GM18867 (cell line): ENCODE data around the gene ZNF384.
A peak's percentile ranks its signal among the peaks of the same experiment; 100 is the strongest.
"Not testable (repeated sequence)": the region's sequence is repeated elsewhere in the genome, so short reads cannot be mapped to it uniquely, and the experiment has no call there.

Source experiments
- ATAC-seq: cut with Tn5 transposase; IDR thresholded peaks from one replicate; pipeline ENCODE4 v1.9.1; 2021; ENCODE audit warnings: mild to moderate bottlenecking, moderate library complexity; ENCODE audit not compliant: unreplicated experiment

ZNF384 gene

DNA sequence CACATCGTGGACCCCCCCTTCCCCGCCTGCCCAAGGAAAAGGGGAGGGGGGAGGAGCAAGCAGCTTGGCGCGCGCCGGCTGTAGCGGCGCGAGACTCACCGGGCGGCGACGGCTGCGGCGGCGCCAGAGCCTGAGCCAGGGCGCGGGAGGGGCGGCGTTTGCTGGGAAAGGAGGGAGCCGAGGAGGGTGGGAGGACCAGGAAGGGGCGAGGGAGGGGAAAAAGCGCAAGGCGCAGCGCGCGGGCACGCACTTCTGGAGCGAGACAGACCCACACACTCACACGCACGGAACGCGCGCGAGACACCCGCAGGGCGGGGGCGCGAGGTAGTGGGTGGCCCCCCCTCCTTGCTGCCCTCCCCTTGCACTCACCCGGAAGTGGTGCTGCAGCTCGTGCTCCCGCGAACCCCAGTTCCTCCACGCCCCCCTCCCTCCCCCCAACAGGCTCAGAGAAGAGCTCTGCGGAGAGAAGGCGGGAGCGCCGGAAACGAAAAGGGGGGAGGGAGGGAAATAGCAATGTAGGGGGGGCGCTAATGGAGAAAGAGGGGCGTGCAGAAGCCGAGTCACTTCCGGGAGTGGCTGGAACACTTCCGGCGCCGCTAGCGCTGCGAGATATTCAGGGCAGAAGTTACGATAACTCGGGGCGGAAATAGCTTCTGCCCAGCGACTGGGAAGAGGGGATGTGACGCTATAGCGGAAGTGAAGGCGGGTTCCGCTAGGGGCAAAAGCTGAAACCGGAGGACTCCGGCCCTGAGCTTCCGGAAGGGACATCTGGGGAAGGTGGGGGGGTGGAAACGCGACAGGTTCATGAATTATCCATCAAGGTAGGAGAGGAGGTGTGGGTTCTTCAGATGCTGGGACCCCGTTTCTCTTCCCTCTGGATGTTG is at the start of gene ZNF384:
ZNF384 (minus strand) TSS at position 377 of the 884 bp plus-strand sequence. CDS start 9,855 bp downstream, outside the sequence.
- ATAC-seq: peak; percentile 84

DNA sequence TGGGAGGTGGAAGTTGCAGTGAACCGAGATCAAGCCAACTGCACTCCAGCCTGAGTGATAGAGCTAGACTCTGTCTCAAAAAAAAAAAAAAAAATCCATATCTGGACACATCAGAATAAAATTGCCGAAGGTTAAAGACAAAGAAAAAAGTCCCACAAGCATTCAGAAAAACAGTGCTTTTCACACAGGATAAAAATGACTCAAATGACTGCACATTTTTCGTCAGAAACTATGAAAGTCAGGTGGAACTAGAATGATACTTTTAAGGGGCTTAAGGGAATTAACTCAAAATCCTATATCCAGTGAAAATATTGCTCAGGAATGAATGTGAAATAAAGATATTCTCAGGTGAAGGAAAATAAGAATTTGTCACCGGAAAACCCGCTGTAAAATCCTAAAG is 47.6 kb upstream of the ZNF384 start:
- no peak for ATAC-seq

DNA sequence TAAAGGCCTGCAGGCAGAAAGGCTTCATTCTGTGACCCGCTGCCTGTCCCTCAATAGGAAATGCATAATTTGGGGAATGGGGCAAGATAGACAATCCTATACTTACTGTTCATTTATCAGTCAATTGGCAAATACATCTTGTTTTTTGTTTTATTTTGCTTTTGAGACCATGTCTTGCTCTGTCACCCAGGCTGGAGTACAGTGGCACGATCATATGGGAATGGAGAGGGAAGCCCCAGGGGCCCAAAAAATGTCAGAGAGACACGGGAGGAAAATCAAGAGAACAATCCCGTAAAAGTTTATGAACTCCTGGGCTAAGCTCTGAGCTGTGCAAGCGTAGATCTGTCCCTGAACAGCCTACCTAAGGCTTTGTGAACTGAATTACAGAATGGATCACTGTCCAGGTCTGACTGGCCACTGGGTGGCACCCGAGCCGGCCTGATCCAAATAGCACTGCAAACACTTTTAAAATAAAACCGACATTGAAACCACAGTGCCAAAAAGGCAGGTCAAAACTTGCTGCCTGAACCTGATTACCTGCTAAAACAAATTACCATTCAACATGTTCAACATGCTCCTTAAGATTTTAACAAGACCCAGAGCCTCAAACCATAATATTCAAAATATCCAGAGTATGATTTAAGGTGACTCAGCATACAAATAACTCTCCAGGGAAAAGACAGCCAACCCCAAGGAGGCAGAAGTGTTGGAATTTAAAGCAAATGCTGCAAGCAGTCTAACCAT is 46.4 kb upstream of the ZNF384 start:
- ATAC-seq: no peak

DNA sequence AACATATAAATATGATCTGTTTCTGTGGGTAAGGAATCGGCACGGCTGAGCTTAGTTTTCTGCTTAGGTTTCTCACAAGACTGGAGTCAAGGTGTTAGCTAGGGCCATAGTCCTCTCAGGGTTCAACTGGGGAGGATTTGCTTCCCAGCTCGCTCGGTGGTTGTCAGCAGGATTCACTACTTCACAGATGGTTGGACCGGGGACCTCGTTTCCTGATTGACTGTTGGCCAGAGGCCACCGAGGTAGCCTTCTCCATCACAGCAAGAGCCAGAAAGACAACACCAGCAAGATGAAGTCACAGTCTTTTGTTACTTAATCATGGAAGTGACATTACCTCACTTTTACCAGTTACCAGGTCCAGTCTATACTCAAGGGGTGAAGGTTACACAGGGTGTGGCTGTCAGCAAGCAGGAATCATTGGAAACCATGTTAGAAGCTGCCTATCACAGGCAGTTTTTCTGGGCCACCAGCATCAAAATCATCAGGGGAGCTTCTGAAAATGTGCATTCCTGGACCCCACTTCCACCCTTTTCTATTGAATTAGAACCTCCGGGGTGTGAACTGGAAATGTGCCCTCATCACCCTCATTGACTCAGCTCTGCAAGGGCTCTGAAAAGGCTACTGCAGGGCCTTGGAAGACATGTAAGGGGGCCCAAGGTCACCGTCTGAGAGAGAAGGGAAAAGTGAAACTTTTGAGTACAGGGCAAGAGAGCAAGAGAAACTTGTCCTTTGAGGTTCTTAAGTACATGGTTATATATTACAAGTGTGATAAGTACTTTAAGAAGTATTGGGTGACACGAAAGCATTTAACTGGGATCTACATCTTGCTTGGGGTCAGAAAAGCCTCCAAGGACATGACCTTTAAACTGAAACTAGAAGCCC is 45.6 kb upstream of the ZNF384 start:
- no peak for ATAC-seq

DNA sequence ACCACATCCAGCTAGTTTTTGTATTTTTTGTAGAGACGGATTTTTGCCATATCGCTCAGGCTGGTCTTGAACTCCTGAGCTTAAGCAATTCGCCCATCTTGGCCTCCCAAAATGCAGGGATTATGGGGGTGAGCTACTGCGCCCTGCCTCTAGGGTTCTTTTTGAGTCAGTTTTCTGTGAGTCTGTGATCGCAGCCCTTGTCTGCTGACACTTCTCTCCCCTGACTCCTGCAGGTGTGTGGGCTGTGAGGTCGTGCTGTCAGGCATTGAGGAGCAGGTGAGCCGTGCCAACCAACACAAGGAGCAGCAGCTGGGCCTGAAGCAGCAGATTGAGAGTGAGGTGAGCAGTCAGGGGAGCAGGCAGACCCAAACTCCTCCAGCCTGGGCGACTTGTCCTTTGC is 41.0 kb upstream of the ZNF384 start:
- no peak for ATAC-seq

DNA sequence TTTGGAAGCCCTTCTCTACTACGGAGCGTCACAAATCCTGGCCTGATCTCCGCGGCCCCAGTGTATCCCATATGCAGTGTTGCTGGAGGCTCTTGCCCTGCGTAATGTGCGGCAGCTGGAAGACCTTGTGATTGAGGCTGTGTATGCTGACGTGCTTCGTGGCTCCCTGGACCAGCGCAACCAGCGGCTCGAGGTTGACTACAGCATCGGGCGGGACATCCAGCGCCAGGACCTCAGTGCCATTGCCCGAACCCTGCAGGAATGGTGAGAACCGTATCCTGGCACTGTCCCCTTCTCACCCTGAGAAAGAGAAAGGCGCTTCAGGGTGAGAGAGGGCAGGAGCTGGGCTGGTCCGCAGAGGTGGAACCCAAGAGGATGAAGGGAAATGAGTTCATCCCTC is 40.0 kb upstream of the ZNF384 start:
- no peak for ATAC-seq

DNA sequence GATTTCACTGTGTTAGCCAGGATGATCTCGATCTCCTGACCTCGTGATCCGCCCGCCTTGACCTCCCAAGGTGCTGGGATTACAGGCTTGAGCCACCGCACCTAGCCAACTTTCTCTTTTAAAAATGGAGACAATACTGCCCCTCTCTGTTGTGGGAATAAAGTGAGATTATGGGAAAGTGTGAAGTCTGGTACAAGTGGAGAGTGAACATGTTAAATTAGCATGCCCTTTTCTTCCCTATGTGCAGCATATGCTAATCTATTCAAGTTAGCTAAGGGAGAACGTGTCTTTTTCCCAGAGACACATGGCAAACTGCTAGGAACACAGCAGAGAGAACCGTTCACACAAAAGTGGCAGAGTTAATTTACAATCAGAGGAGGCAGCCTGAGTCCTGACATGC is 36.2 kb upstream of the ZNF384 start:
- ATAC-seq: no peak

DNA sequence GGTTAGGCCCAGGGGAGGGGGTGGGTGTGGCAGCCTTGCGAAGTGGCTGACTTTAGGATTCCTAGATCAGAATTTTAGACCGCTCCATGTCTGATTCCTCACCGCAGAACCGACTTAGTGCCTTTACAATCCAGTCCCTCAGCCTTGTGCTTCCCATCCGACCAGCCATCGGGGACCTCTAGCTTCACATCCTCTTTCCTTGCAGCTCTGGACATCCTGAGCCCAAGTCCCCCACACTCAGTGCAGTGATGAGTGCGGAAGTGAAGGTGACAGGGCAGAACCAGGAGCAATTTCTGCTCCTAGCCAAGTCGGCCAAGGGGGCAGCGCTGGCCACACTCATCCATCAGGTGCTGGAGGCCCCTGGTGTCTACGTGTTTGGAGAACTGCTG is 35.2 kb upstream of the ZNF384 start:
- peak; percentile 18 for ATAC-seq

DNA sequence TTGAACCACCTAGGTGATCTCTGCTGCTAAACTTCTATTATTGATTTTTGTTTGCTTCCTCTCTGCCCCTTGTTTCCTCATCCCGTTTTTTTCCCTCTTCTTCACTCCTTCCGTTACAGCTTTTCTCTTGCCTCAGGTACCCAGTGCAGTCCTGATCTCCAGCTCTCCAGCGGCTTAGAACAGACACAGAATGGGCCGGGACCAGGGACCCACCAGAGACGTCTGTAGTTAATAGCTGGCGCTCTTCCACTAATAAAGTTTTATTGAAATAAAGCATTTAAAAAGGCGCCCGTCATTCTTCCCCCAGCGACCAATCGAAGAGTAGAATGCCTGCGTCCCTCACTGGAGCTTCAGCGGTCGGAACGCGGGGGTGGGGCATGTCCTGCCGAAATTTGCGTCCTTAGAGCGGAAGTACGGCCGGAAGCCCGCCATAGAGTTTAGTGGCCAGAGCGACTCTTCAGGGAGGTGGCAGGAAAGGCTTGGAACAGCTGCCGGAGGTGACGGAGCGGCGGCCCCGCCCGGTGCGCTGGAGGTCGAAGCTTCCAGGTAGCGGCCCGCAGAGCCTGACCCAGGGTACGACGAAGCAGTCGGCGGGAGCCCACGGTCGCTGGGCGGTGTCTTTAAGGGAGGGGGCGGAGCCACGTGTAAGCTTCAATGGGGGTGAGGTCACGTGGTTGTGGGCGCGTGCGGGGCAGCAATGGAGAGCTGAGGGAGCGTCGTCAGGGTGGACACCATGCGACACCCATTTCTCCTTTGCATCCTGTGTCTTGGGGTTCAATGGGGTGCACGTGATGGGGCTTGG is 34.6 kb upstream of the ZNF384 start, which contains the start of gene COPS7A:
COPS7A (plus strand) TSS at position 440 of the 802 bp plus-strand sequence. CDS start 611 bp downstream, outside the sequence.
- ATAC-seq: peak; percentile 90

DNA sequence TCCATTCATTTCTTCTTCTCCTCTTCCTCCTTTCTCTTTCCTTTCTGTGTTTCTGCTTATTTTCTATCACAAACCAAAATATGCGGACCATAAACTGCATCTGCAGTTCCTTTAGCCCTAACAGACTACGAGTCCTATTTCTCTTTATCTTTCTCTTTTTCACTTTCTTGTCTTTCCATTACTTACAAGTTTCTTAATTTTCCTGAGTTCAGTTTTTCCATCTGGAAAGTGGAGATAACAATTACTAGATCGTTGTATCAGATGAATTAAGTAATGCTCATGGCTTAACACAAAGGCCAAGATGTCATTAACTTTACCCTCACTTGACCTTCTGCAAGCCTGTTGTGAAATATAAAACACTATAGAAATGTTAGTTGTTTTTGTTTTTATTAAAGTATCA is 33.7 kb upstream of the ZNF384 start:
- ATAC-seq: no peak

DNA sequence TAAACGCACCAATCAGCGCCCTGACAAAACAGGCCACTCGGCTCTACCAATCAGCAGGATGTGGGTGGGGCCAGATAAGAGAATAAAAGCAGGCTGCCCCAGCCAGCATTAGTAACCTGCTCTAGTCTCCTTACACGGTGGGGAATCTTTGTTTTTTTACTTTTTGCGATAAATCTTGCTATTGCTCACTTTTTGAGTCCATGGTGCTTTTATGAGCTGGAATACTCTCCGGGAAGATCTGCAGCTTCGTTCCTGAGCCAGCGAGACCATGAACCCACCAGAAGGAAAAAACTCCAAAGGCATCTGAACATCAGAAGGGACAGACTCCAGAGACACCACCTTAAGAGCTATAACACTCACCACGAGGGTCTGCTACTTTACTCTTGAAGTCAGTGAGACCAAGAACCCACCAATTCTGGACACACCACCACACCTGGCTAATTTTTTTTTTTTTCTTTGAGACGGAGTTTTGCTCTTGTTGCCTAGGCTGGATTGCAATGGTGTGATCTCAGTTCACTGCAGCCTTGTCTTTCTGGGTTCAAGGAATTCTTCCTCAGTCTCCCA is 27.8 kb upstream of the ZNF384 start:
- ATAC-seq: no peak

DNA sequence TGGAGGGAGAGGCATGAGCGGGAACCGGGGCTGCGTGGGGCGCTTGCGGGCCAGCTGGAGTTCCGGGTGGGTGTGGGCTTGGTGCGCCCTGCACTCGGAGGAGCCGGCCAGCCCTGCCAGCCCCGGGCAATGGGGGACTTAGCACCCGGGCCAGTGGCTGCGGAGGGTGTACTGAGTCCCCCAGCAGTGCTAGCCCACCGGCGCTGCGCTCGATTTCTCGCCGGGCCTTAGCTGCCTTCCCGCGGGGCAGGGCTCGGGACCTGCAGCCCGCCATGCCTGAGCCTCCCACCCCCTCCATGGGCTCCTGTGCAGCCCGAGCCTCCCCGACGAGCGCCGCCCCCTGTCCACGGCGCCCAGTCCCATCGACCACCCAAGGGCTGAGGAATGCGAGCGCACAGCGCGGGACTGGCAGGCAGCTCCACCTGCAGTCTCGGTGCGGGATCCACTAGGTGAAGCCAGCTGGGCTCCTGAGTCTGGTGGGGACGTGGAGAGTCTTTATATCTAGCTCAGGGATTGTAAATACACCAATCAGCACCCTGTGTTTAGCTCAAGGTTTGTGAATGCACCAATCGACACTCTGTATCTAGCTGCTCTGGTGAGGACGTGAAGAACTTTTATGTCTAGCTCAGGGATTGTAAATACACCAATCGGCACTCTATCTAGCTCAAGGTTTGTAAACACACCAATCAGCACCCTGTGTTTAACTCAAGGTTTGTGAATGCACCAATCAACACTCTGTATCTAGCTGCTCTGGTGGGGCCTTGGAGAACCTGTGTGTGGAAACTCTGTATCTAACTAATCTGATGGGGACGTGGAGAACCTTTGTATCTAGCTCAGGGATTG is 27.1 kb upstream of the ZNF384 start:
- not testable (repeated sequence) for ATAC-seq

DNA sequence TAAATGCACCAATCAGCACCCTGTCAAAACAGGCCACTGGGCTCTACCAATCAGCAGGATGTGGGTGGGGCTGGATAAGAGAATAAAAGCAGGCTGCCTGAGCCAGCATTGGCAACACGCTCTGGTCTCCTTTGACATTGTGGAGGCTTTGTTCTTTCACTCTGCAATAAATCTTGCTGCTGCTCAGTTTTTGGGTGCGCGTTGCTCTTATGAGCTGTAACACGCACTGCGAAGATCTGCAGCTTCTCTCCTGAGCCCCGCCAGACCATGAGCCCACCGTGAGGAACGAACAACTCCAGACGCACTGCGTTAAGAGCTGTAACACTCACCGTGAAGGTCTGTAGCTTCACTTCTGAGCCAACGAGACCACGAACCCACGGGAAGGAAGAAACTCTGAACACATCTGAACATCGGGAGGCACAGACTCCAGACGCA is 19.8 kb upstream of the ZNF384 start:
- ATAC-seq: no peak

DNA sequence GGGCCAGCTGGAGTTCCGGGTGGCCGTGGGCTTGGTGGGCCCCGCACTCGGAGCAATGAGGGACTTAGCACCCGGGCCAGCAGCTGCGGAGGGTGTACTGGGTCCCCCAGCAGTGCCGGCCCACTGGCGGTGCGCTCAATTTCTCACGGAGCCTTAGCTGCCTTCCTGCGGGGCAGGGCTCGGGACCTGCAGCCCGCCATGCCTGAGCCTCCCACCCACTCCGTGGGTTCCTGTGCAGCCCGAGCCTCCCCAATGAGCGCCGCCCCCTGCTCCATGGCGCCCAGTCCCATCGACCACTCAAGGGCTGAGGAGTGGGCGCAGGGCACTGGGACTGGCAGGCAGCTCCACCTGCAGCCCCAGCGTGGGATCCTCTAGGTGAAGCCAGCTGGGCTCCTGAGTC is 19.2 kb upstream of the ZNF384 start:
- not testable (repeated sequence) for ATAC-seq

DNA sequence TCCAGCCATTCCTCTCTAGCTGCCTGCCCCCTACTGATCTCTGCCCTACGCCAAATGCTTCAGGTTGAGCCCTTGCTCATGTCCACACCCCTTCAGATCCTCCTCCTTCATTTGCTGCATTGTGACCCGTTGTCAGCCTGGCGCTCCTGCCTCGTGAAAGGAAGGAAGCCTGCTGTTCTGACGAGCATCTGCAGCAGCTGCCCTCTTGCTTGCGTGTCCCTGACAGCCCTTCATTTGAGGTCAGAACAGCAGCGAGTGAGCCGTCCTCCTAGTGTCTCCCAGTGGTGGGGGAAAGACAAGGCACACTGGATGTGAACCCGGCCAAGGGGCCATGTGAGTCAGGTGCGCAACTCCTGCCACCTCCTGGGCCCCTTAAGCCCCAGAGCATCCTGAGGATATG is 14.5 kb upstream of the ZNF384 start:
- no peak for ATAC-seq

DNA sequence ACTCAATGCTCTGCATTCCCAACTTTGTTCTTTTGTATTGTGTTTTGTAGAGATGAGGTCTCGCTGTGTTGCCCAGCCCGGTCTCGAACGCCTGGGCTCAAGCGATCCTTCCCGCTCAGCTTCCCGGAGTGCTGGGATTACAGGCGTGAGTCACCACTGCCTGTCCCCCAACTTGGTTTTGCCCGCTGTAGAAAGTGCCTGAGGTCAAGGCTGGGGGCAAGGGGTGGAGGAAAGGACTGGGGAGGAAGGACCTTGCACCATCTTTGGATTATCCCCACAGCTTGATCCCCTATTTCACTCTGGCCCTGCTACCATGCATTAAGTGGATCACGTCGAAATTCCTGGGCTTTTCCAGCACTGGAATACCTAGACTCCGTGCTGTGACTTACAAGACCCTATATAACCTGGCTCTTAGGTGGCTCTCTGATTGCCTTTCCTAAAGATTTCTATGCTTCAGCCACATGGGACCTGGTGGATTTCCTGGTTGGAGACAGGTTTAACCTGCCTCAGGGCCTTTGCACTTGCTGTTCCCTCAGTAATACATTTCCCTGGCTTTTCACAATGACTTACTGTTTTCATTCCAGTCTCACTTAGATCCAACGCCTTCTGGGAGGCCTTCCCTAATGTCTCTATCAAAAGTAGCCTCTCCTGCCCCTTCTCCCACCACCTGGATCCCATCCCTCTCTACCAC is 12.0 kb upstream of the ZNF384 start:
- no peak for ATAC-seq

DNA sequence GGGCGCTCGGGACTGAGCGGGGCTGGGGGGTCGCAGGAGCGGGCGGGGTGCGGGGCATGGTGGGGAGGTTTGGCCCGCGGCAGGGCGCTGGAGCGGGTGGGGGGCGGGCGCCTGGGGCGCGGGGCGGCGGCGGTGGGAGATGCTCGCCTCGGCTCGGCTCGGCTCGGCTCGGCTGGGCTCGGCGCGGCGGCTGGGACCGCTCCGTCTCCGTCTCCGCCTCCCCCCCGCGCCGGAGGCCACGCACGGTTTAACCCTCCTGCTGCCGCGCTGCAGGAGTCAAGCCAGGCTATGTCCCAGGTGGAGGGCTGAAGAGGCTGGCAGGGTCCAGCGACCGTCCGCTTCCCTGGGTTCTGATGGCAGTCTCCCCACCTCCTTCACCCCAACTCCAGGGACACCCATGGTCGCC is 11.5 kb upstream of the ZNF384 start, which contains the start of gene PIANP:
PIANP (minus strand) TSS at position 170 of the 406 bp plus-strand sequence. CDS start 2,754 bp downstream, outside the sequence.
- no peak for ATAC-seq

DNA sequence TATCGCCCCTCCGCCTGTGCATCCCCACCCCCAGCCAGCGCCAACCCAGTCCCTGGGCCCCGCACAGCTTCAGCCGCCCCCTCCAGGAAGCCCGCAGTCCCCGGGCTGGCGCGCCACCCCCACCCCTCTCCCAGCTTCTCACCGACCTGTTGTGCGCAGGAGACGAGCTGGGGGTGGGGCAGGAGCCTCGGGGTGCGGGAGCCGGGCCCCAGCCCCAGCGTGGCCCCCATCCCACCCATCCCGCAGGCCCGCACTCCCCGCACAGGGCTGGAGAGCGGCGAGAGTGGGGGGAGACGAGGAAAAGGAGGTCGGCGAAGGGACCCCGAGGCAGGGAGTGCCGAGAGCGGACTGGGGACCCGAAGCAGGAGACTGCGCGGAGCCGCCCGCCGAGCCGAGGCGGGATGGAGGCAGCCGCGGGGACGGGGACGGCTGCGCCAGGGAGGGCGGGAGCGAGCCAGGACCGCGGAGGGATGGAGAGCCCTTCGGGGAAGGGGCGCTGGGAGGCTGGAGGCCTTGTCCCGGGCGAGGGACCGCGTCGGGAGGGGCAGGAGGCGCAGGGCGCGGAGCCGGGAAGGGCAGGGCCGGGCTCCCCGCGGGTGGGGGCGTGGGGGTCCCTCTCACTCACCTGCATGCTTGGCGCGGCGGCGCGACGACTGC is 10.9 kb upstream of the ZNF384 start:
- ATAC-seq: no peak
